Stimulated activated CD4-positive, alpha-beta T cell treated with anti-CD3 and anti-CD28 coated beads, TNF-alpha, amount 100 ng/mL, for 1 hour (primary cell): ENCODE data around the gene CAPN8.
A peak's percentile ranks its signal among the peaks of the same experiment; 100 is the strongest.

ENCODE experiments used
- DNase-seq, 3 donors: peaks; one replicate each; pipeline ENCODE4 v3.0.0-alpha.2; 2020; ENCODE audit warnings: low read depth in 3 of 3, low spot score in 1 of 3

Gene CAPN8

DNA sequence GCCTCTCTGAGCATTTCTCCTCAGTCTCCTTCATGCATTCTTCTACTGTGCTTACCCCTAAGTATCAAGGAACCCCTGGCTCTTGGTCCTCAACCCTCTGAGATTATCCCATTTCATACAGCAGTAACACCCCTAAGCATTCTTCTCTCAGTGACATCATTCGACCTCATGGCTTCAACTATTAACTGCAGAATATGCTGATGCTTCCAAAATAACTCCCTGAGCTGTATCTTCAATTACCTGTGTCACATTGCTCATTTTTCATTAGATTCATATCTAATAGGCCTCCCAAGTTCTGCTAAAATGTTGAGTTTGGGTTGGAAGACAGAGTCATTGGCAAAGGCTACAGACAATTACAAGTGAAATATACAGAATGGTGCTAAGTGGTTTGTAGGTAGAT, 7.5 kb downstream of the CAPN8 start:
- no peak for DNase-seq

DNA sequence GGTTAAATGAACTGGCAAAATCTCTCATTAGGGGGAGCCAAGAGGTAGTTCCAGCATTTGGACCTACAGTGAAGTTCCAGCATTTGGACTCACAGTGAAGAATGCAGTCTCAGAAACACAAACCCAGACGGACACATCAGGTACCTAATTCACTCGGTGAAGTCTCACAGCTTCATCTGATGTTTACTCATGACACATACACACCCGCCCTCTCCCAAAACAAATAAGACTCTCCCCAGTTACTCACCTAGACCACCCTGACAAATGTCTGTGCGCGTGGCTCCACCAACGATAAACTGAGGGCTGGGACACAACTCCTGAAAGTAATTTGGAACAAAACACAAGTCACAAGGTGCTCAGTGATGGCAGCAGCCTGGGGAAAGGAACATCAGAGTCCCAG, 11.4 kb downstream of the CAPN8 start:
- DNase-seq: no peak

DNA sequence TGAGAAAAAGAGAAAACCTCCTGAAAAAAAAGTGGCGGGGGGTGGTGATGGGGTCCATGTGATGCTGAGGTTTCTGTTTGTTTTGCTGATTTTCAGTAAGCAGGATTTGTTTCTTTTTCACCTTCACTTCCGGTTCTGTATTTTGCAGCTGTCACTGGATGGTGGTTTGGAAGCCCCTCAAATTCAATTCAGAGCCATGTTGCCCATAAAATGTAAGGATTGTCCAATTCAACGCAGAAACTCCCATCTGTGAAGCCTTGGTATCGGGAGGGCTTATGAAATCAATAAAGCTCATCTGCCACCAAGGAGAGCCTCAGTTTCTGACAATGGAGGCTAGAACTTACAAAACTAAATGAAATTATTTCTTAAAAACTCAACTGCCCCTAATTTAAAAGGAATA, 12.1 kb downstream of the CAPN8 start:
- no peak for DNase-seq

DNA sequence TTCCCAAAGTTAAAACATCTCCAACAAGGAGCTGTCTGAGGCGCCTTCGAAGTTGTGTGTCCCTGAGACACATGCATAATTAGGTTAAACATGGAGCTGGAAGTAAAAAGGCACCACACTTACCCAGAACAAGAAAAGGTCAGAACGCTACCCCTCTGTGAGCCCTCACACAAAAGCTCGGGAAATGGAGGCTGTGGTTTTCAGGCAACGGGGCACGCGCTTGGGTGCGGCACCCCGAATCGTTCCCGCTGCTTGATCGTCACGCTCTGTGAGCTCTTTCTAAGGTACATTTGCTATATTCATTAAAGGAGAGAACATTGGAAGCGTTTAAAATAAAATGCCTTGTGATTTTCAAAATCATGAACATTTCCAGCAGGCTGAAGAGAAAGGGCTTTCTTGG, 12.5 kb downstream of the CAPN8 start:
- no peak for DNase-seq

DNA sequence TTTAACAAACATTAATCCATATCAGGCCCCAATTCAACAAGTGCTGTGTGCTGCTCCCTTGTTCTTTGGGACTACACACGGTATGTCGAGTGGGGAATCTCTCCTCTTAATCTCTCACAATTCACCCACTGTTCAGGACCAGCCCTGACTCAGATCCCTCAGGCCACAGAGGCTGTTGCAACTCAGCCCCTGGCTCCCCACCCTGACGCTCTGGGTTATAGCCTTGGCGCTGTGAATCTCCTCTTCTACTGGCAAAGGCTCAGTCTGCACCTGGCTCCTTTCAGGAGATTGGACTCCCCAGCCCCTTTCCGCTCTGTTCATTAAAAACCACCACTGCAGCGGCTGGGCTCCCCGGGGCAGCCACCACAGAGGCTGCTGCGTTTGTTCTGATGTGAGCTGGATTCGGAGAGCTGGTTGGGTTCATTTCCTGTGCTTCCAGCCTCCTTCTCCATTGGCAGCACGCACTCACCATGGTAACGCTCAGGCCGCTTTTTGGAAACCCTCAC, 13.0 kb downstream of the CAPN8 start:
- DNase-seq: no peak

DNA sequence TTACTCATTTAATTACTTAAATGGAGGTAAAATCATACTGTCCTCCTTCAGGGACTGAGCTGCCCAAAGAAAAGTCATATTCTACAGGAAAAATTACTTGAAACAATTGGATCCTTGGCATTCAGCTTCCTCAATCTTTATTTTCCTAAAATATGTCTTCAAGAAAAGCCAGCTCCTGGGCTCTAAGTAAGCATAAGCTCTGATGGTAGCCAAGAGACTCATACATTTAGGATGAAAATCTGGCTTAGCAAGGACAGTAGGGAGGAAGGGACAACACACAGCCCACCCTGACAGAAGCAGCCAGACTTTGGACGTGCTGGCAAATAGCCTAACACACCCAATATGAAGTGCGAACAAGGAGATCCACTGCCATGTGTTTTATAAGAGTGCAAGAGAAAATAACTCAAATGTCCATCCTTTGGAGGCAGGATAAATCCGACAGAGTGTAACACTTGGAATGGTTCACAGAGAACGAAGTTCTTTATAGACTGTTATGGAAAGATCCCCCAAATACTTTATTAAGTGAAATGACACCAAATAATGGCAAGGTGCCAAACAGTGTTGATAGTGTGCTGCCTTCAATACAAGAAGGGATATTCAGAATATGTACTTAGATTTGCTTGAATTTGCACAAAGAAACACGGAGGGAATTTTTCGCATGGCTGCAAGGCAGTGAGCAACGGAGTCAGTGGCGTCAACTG, 14.1 kb downstream of the CAPN8 start:
- DNase-seq: no peak

DNA sequence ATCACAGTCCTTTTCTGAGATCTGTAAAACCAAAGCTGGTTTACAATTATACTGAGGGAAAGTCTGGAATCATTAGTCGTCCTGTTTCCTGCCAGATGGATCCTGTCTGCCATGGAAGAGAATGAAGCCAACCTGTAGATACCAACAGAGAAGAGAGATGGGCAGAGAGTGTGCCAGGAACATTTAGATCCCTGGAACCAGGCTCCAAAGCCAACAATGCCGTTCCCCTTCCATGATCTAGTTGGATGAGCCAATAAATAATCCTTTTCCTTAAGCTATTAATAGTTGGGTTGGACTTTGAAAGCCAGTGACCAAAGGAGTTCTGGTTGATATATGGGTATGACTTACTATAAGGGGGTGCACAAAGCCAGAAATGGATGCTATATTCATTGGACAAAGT, 15.0 kb downstream of the CAPN8 start:
- no peak for DNase-seq

DNA sequence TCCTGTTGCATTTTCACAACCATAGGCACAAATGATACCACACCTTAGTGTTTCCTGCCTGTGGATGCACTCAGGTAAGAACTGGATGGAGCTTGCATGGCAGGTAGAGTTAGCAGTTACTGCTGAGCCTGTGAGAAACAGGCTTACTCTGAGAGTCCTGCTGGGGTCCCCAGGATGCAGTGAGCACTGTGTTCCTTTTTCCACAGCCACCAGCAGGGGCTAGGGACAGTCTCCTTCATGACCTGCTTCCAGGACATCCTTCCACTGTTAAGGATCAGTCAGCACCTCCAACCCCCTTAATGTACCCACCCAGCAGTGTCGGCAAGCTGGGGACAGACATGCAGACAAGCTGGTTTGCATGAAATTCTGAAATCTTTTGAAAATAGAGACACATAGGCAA, 16.3 kb downstream of the CAPN8 start:
- no peak for DNase-seq

DNA sequence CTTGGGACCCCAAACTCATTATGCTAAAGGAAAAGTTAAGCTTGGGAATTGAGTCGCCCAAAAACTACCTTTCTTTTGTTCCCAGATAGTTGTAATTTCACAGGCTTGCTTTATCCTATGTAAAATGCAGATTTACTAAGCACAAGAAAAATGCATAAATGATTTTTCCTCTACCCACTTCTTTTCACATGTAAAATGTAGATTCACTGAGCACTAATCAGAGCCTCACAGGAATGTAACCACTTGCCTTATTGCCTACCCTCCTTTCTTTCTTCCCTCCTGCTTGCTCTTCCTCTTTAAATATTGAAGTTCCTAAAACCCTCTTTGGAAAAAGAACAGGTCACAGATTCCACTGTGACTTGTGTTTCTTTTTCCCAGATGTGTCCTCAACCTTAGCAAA, 18.3 kb downstream of the CAPN8 start:
- no peak for DNase-seq

DNA sequence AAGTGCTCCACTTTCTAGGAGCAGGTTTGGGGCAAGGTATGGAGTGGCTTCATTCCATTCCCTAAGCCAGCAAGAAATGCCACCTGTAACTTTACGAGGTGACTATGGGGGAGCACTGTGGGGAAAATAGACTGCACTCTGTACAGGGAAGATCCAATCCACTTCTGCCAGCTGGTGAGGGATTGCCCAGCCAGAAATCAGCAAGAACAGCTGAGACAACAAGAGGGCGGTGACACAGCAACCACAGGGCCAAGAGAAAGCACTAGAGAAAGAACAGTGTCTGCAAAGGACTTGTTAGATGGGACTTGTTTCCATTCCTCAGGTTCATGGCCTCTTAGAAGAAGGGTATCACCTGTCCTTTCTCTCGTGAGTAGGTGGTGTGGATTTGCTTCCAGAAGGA, 19.6 kb downstream of the CAPN8 start:
- DNase-seq: no peak

DNA sequence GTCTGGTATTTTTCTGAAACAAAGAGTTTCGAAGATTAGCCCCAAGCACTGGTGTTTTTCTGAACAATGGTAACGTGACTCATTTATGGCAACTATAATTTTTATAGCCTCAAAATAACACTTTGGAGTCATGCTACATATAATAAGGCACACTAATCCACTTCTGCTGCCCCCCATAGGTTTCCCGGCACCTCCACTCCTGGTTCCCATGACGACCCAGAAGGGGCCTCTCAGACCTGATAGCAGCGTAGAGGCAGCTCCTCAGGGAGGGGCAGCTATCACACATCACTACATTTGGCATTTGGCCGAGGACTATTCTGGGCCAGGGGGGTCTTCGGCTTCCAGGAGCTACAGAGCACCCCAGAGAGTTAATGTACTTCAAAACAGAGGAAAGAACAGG, 23.3 kb downstream of the CAPN8 start:
- no peak for DNase-seq

DNA sequence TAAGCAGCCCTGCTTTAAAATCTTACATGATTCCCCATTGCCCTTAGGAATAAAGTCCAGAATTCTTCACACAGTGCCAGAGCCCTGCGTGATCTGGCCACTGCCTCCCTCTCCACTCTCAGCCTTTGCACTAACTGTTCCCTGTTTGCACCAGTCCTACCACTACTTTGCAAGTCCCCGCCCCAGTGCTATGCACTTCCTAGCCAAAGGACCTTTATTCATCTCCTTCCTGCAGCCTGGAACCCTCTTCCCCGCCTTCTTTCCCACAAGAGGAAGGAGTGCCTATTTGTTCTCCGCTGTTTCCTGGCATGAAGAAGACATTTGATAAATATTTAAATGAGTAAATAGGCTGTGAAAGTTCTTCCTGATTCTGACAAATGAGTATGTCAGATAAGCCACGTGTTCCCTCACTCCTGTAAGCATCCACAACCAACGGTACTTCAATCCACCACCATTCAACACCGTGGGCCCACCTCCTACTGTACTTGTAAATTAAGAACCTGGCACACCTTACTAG, 23.9 kb downstream of the CAPN8 start:
- no peak for DNase-seq

DNA sequence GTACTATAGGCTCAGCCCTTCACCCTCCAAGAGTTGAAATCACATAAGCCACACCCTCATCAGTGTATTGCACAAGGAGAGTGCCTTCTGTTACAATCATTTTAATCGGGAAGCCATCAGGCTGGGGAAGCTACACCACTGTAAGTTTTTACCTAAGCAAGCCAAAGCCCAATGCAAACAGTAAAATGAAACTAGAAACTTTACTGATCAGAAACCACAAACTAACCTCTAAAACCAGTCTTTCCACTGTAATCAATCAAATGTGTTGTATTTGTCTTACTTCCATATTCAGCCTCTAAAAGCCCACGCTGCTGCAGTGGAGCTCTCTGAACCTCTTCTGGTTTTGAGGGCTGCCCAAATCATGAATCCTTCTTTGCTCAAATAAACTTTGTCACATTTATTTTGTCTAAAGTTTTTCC, 26.2 kb downstream of the CAPN8 start:
- no peak for DNase-seq

DNA sequence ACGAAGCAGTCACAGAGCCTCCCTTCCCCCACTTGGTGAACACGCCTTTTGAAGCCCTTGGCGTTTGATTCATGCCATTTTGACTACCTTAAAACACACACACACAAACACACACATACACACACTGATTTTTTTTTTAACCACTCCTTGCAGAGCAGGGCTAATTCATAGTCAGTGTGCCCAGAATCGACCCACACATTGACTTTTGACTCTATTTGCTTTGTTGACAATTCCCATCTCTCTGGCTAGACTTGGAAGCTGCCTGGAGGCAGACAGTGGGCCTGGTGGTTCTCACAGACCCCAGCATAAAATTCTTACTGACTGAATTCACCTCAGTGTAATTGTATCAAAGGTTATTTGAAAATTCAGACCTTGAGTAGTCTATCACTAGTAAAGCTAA, 30.3 kb downstream of the CAPN8 start:
- no peak for DNase-seq

DNA sequence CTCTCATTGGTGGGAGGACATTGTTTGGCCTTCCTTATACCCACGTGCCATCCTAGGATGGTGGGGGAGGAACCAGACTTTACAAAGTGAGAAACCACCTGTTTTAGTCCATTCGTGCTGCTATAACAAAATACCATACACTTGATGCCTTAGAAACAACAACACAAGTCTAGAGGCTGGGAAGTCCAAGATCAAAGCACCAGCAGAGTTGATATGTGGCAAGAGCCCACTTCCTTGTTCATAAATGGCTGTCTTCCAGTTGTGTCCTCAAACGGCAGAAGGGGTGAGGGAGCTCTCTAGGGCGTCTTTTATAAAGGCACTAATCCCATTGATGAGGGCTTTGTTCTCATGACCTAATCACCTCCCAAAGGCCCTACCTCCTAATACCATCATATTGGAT, 31.1 kb downstream of the CAPN8 start:
- no peak for DNase-seq

DNA sequence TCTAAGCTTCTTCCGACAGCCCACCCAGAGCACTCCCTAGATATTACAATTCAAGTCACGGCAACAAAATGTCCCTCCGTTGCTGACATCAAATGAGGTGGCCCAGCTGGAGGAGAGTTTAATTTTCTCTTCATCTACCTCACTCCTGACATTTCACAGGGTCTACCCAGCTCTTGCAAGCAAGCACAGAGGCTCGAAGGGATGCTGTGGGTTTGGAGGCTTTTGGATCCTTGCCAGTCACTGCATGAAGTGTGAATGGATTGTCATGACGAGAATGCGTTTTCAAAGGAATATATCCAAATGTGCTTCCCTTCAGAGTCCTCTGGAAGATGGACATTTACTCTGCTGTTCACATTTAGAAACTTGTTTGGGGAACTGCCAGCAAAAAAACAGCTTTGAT, 33.5 kb downstream of the CAPN8 start:
- no peak for DNase-seq

DNA sequence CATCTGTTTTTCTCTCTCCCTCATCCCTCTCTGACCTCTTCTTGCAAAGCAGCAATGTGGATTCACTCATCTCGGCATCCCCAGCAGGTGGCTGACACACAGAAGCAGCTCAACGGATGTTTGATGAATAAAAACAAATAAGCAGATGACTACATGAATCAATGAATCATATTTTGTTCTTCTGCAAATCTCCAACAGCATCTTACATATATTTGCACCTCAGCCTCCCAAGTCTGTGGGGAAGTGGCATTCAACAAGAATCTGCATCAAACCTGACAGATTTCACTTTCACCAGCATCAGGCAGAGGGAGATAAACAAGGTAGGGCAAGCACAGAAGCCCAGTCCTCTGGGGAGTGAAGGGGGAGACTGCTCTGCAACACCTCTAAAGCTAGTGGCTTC, 34.0 kb downstream of the CAPN8 start:
- no peak for DNase-seq

DNA sequence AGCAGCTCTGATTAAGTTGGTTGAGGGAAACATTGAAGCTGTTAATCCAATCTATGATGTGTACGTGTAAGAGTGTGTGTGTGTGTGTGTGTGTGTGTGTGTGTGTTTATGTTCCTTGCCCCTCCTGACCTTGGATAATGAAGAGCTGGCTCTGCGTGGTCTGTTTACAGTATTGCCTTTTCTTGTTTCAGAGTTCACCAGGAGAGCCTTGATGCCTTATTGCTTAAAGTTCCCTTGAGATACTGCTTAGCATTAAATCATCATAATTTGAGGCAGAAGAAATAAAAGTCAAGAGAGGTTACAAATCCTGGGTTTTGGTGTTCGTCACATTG, 36.4 kb downstream of the CAPN8 start:
- no peak for DNase-seq

DNA sequence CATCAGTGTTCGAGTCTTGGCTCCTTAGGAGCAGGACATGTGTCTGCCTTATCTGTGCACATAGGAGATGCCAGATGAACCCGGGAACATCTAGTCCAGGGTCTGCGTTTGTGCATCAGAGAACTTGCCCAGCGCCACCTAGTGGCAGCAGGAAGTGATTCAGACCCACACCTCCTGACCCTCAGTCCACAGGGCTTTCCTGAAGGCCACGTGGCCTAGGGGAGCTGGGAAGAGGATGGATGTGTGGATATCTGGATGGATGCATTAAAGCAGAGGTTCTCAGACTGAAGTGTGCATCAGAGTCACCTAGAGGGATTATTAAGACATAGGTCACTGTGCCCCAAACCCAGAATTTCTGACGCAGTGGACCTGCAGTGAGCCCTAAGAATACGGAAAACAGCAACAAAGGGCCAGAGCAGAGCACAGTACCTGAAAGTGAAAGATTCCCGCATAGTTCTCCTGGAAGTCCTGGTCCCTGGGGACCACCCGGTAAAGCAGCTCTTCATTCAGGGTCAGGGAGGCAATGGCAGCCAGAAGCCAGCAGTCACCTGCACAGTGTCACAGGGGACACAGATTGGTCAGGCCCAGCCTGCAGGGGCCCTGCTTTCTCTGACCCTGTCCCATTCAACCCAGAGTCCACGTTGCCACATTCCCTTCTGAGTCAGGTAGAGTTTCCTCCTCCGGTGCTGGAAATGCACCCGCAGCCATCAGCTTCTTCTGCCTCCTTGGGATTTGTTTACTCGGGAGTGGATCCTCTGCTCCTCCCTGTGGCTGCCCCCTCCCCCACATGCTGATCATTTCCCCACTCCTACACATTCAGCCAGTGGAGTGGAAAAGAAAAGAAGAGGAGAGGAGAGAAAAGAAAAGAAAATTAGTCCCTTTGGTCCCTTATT, 37.0 kb downstream of the CAPN8 start:
- DNase-seq: peak in 1 of 3 donors; percentile 32

DNA sequence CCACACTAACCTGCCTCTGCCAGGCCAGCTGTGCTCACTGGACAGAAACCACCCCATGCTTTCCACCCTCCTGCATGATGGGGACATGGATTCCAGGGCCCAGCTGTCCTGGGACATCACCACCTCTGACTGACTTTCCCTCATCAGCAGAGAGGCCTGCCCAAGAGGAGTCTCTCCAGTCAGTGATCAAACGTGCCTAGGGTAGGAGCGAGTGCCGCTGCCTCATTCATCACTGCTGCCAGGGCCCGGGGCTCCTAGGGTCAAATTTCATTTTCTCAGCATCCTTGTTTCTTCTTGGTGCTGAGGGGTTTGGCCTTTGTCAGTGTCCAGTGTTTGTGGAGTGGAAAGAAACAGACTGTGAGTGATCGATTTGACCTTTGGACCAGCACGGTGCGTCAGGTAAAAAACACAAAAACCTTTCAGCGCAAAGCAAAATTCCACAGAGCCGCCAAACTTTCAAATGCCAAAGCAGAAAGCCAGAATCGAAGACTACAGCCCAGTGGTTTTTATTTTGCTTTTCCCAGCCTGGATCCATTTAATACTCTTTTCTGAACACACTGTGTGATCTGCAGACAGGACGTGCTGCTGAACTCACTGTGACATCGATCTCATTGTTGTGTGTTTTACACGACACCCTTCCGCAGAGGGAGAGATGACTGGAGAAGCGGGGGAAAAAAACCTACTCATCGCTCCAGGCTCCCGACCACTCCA, 43.2 kb downstream of the CAPN8 start:
- no peak for DNase-seq

DNA sequence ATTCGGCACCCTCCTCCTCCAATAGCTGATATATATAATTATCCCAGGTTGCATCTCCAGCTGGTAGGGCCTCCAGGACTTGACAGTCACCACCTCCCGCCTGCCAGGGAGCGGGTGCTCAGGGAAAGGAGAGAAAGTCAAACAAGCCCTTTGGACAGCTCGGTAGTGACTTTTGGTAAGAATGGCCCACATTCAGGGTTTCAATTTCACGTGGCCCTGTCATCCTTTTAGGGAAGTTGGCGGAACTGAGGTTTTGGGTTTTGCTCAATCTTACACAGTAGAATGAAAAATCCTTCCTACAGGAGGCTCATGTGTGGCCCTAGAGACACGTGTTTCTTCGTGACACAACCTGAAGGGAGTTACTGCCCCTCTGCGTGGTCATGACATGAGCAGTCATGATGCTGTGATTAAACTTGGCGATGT, 44.2 kb downstream of the CAPN8 start:
- no peak for DNase-seq
